Liver (tissue), 3 donors: ENCODE results near the gene ATP6V0A4.

Source experiments
- ATF3 ChIP-seq: IDR thresholded peaks from 2 replicates; pipeline ENCODE4 v1.6.1; 2016; ENCODE audit warnings: antibody characterized with exemption
- CTCF ChIP-seq: fragments of 150-350 bp; IDR thresholded peaks from 2 replicates; pipeline ENCODE4 v1.5.1; 2017; ENCODE audit warnings: improper control_type of control experiment, low read depth, low read length; ENCODE audit not compliant: missing input control
- EGR1 ChIP-seq, 2 donors: IDR thresholded peaks; 2 replicates each; pipeline ENCODE4 v1.6.1; 2016 to 2018; ENCODE audit warnings: antibody characterized with exemption in 2 of 2, low read depth in 2 of 2
- GABPA ChIP-seq, 2 donors: IDR thresholded peaks in 1 of 2; conservative IDR thresholded peaks in 1 of 2; 2 replicates each; pipeline ENCODE4 v1.6.1; 2016; ENCODE audit warnings: antibody characterized with exemption in 2 of 2, mild to moderate bottlenecking in 1 of 2, moderate library complexity in 1 of 2
- JUND ChIP-seq, 2 donors: IDR thresholded peaks; 2 replicates each; pipeline ENCODE4 v1.6.1; 2016; ENCODE audit warnings: antibody characterized with exemption in 2 of 2
- MAX ChIP-seq: IDR thresholded peaks from 2 replicates; pipeline ENCODE4 v1.6.1; 2016; ENCODE audit warnings: antibody characterized with exemption
- NR2F2 ChIP-seq: IDR thresholded peaks from 2 replicates; pipeline ENCODE4 v1.6.1; 2016; ENCODE audit warnings: antibody characterized with exemption
- RAD21 ChIP-seq, 2 donors: IDR thresholded peaks; 2 replicates each; pipeline ENCODE4 v1.6.1; 2016; ENCODE audit warnings: antibody characterized with exemption in 2 of 2, mild to moderate bottlenecking in 2 of 2
- REST ChIP-seq: IDR thresholded peaks from 2 replicates; pipeline ENCODE4 v1.6.1; 2016; ENCODE audit warnings: antibody characterized with exemption, mild to moderate bottlenecking
- TAF1 ChIP-seq: conservative IDR thresholded peaks from 2 replicates; pipeline ENCODE4 v1.6.1; 2016; ENCODE audit warnings: antibody characterized with exemption, mild to moderate bottlenecking
- YY1 ChIP-seq: IDR thresholded peaks from 2 replicates; pipeline ENCODE4 v1.6.1; 2016; ENCODE audit warnings: antibody characterized with exemption, mild to moderate bottlenecking
- donor health status: healthy.
- donor health status: healthy.

GRCh38 chr7:138749960-138750359 lies 48.0 kb downstream of the ATP6V0A4 start:
- TF ChIP-seq CTCF (no peak), JUND (IDR thresholded peaks at IDR 0.05) (no peak), NR2F2 (no peak), YY1 (no peak), REST (no peak), GABPA (IDR thresholded peaks at IDR 0.05 in 1 of 2, conservative IDR thresholded peaks at IDR 0.05 in 1 of 2) (no peak), RAD21 (IDR thresholded peaks at IDR 0.05) (no peak), TAF1 (no peak), EGR1 (IDR thresholded peaks at IDR 0.05; ENCODE audit: low read depth in 2 of 2) (no peak), MAX (no peak), ATF3 (no peak)
